ENCODE data around the gene IGF2BP2.
"Not testable (repeated sequence)": the region's sequence is repeated elsewhere in the genome, so short reads cannot be mapped to it uniquely, and the experiment has no call there.

Gene IGF2BP2

DNA sequence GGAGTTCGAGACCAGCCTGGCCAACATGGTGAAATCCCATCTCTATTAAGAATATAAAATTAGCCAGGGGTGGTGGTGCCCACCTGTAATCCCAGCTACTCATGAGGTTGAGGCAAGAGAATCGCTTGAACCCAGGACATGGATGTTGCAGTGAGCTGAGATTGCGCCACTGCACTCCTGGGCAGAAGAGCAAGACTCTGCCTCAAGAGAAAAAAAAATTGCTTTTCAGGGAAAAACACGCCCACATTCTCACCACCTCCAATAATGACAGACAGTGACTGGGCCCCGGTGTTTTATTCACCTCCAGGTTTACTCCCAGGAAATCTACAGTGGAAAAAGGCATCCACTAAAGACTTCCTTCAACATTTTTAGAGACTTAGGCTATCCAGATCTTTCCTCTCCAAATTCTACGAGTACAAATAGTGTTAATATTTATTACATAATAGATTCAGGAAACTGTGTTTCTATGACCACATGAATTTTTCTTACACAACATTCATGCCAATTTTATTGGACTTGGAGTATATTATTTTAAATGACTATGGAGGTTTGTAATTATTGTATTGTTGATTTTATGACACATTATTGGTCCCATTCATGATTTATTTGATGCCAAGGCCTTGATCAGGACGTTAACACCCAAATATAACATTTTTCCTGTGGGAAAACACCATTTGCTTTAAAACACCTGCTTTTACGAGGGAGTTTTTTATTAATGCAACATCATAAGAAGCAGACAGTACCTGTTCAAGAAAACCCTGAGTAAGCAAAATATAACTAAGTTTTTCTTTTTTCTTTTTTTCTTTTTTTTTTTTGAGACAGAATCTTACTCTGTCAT lies 26.6 kb downstream of the IGF2BP2 start:
- DNase-seq (no peak), ATAC-seq (no peak)

GRCh38 chr3:185797108-185797881 lies 27.5 kb downstream of the IGF2BP2 start:
- DNase-seq = no peak
- no peak for ATAC-seq

DNA sequence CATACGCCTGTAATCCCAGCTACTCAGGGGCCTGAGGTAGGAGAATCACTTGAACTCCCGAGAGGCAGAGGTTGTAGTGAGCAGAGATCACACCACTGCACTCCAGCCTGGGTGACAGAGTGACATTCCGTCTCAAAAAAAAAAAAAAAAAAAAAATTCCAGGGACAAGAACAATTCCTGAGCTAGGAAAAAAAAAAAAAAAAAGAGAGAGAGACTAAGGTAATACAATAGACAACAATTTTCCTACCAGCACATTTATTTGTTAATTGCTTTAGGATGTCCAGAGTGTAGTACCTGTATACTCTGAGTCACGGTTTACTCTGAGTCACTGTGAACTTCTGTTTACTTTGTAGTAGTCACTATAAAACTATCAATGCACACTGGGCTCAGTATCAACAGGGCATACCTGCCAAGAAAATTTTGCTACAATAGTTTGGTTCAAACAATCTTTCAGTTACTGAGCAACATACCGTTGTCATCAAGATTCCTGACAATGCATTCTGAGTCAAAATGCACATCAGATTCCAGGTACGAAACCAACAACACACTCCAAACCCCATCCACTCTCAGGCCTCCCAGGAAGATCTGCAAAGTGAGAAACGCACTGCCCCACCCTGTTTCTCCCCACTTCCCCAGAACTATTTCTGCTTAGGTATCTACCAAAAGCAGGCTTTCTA lies 28.3 kb downstream of the IGF2BP2 start:
- DNase-seq (no peak), ATAC-seq (no peak)

DNA sequence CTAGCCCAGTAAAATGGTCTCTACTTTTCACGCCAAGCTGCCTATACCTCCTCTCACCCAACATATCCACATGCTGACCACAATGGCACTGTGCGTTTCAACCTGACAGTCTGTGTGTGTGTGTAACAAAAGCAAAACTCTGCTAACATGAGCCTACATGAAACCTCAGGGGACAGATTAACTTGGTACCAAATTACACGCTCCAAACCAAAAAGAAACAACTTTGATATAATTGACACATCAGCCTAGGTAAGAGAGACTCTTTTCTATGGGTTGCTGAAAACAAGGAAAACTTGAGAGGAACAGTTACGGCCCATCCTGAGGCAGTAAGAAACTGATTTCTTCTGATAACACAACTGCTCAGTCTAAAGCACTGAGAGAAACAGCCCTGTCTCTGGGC lies 31.5 kb downstream of the IGF2BP2 start:
- ATAC-seq (no peak), DNase-seq (no peak)

DNA sequence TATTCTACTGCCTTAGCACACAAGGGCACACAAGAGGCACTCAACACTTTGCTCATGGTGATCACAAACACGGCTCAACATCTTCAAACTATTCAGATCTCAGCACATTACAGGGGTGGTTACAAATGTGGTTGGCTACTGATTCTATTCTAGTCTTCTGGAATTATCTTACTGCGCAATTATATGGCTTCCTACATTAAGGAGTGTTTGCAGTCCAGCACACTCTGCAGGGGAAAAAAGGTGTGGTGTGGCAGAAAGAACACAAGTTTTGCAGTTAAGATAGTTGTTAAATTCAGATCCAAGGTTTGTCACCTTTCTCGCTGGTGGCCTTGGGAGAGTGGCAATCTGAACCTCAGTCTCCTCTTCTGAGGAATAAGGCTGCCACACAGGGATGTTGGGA lies 31.9 kb downstream of the IGF2BP2 start:
- DNase-seq = no peak
- no peak for ATAC-seq

DNA sequence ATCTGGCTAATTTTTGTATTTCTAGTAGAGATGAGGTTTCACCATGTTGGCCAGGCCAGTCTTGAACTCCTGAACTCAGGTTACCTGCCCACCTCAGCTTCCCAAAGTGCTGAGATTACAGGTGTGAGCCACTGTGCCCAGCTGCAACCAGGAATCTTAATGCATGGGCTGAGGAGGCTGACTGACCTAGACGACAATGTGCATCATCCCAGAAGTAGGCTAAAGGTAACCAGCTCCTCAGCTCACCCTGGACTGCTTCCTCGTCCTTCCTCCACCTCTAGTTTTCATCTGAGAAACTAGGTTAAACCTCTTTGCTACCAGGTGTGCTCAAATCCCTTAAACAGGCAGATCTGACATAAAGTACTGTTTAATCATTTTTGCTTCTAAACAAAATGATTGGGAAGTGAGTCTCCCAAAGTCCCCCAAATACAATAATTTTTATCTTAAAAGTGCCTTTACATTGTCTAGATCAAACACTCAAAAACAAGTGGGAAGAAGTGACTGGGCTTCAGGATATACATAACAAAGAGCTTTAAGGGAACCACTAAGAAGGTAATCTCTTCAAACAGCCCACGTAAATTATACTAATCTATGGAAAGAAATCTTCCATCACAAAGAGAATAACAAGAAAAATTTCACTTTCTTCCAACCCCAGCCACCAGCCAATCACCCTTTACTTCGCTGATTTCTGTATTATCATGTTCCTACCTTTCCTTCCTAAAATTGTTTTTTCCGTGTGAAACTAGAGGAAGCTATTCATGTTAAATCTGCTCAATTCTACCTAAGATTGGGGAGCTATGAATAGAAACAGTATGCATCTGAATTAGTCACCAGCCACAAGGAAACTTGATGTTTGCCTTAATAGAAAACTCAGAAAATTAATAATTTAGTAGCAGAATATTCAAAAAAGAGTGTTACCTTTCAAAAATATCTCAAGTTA lies 34.7 kb downstream of the IGF2BP2 start:
- ATAC-seq (no peak), DNase-seq (no peak)

- DNase-seq (no peak), ATAC-seq (no peak)
Measured at GRCh38 chr3:185789134-185789533, 35.7 kb downstream of the IGF2BP2 start.

DNA sequence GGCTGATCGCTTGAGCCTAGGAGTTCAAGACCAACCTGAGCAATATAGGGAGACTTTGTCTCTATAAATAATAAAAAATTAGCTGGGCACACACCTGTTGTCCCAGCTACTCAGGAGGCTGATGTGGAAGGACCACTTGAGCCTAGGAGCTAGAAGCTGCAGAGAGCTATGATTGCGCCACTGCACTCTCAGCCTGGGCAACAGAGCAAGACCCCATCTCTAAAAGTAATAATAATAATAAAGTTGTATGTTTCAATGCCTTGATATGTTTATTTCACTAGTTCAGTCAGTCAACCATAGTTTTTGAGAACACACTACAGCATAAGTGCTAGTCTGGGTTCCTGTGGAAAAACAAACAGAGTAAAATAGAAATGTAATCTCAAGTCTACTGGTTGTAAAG lies 36.5 kb downstream of the IGF2BP2 start:
- ATAC-seq (no peak), DNase-seq (no peak)

GRCh38 chr3:185786956-185787877 lies 37.6 kb downstream of the IGF2BP2 start:
- no peak for DNase-seq
- ATAC-seq = no peak

GRCh38 chr3:185786258-185786657 lies 38.6 kb downstream of the IGF2BP2 start:
- not testable (repeated sequence) for DNase-seq, ATAC-seq

GRCh38 chr3:185784317-185784716 lies 40.5 kb downstream of the IGF2BP2 start:
- DNase-seq (no peak), ATAC-seq (no peak)

DNA sequence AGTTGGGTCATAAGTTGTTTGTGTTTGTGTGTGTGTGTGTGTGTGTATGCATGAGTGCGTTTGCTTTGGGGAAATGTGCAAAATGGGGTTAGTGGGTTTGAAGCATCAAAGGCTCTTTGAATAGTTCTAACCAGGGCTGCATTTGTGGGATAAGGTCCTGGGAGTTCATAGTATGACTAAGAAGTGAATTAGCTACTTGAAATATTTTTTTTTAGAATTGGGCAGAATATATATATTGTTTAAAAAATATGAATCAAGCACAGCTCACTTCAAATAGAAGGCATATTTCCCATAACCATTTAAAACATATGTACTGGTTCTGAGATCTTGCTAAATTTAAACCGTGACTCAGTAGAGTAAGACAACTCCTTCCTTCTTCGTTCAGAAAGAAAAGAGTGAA lies 43.1 kb downstream of the IGF2BP2 start:
- DNase-seq (no peak), ATAC-seq (no peak)

GRCh38 chr3:185779461-185779860 lies 45.4 kb downstream of the IGF2BP2 start:
- no peak for ATAC-seq
- no peak for DNase-seq

DNA sequence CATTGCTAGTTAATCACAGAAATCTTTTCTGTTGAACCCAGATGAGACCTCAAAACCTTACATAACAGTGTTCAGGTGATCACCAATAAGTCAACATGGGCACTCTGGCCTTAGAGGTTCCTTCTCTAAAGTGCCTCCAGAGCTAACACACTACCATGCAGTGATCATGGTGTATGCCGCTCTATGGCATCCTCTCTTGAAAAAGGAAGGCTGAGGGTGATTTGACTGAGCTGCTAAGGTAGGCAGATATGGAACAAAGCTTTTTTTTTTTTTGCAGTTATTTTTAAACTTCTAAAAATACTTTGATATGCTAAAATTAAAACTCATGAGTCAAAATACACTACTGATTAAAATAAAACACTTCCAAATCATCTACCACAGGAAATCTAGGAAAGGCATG lies 46.0 kb downstream of the IGF2BP2 start:
- DNase-seq (no peak), ATAC-seq (no peak)

- ATAC-seq = no peak
- no peak for DNase-seq
Measured at GRCh38 chr3:185778094-185778493, 46.7 kb downstream of the IGF2BP2 start.

GRCh38 chr3:185770109-185770508 lies 54.7 kb downstream of the IGF2BP2 start:
- no peak for DNase-seq
- no peak for ATAC-seq

GRCh38 chr3:185768578-185768982 lies 56.3 kb downstream of the IGF2BP2 start:
- ATAC-seq = not testable (repeated sequence)
- DNase-seq = peak; percentile 61

DNA sequence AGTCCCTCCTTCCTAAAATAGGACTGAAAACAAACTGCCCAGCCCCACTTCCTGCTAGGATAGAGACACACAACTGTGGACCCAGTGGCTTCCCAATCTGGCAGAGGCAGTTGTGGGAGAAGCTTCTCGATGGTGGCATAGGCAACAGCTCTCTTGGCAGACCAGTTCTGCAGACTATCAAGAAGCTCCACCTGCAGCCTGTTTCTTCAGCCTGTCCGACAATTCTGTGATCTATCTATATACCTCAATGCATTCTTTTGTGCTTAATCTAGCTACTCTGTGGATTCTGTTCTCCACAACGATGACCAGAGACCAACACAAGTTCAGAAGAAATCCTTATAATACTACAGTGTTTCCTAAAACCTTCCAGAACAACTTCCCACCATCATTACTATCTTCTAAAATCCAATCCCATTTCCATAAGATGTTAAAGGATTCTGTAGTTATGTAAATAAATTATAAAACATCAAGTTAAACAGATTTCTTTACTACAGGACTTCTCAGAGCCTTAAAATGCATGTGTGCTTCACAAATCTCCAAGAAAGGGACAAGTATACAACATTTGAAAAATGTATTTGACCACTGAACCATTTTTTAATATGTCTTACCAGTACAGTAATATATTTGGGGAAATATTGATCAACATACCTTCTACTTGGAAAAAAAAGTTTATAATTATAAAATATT lies 57.7 kb downstream of the IGF2BP2 start:
- no peak for DNase-seq
- ATAC-seq = no peak

GRCh38 chr3:185766329-185767001 lies 58.4 kb downstream of the IGF2BP2 start:
- no peak for DNase-seq
- no peak for ATAC-seq

- no peak for DNase-seq
- no peak for ATAC-seq
Measured at GRCh38 chr3:185764980-185765370, 59.9 kb downstream of the IGF2BP2 start.

All from stimulated activated naive CD8-positive, alpha-beta T cell treated with anti-CD3 and anti-CD28 coated beads, Interleukin-15, Interleukin-2, amounts not matched to agents 100 U/mL and 50 U/mL, for 24 hours (primary cell).